ENCODE measurements around the gene CSTF1. TPM values are rescaled to one million over a fixed set of nuclear protein-coding genes. Genes with fewer than 3 reads are reported as not detected.
A peak's percentile ranks its signal among the peaks of the same experiment; 100 is the strongest.

The CSTF1 gene
- total RNA-seq, 3 donors from 2014 or later, result 42.7 to 47.3 (median 45.3) TPM

- ATAC-seq, result peak; percentile 93
- Mint-ChIP-seq H3K36me3 (ENCODE audit: insufficient read depth) (peaks cover 14% of the 10 kb centered on the region), H3K9me3 (no peaks in the 10 kb centered on the region), H3K4me3 (peak overlapping the region; percentile 7), H3K27me3 (ENCODE audit: low read depth) (no peaks in the 10 kb centered on the region), H3K4me1 (ENCODE audit: low read depth) (peaks cover 23% of the 10 kb centered on the region)
- no peak for DNase-seq
Observed at GRCh38 chr20:56454754-56455153, 62.3 kb downstream of the CSTF1 start.

Other genes starting within 250 kb of the CSTF1 start
- not detected for gene MC3R, start 143.9 kb upstream of the CSTF1 start, total RNA-seq
- 1 to 10 TPM; 3.4 to 4.1 (median 3.7) TPM for gene FAM210B, start 33.7 kb upstream of the CSTF1 start, total RNA-seq
- 1 to 10 TPM; 7.3 to 9.6 (median 9.0) TPM for gene AURKA, start 430 bp upstream of the CSTF1 start, total RNA-seq
- gene CASS4, start 19.6 kb downstream of the CSTF1 start, total RNA-seq, result 1 to 10 TPM; 1.9 to 2.5 (median 2.4) TPM
- gene RTF2, start 76.0 kb downstream of the CSTF1 start, total RNA-seq, result 10 to 100 TPM; 74.8 to 81.3 (median 79.7) TPM
- 1 to 10 TPM in 2 of 3 donors, under 1 TPM in 1; 0.73 to 1.4 (median 1.4) TPM for gene FAM209A, start 132.1 kb downstream of the CSTF1 start, total RNA-seq
- gene FAM209B, start 140.6 kb downstream of the CSTF1 start, total RNA-seq, result 1 to 10 TPM in 2 of 3 donors, under 1 TPM in 1; 0.40 to 1.5 (median 1.1) TPM
- not detected for gene TFAP2C, start 236.7 kb downstream of the CSTF1 start, total RNA-seq